Neural cell (in vitro differentiated cells): ENCODE measurements around the gene CACNA1H. TPM values are rescaled to one million over a fixed set of nuclear protein-coding genes. Genes with fewer than 3 reads are reported as not detected.

Source experiments
- H2AFZ ChIP-seq: fragments of 200-600, 300-800 bp; sonication (generic), shearing (Covaris generic); 2 replicates; pipeline ENCODE4 v1.6.0; 2014; ENCODE audit warnings: low read depth, mild to moderate bottlenecking, antibody characterized with exemption, low read length, moderate library complexity
- H3F3A ChIP-seq: fragments of 200-600 bp; shearing (Covaris generic); 2 replicates; pipeline ENCODE4 v1.6.1; 2016; ENCODE audit warnings: mild to moderate bottlenecking, moderate library complexity, mixed read lengths, antibody characterized with exemption, low read length; ENCODE audit not compliant: insufficient read depth, poor library complexity, severe bottlenecking
- H3K27ac ChIP-seq: fragments of 200-600, 300-800 bp; sonication (generic), shearing (Covaris generic); 2 replicates; pipeline ENCODE4 v1.5.1; 2014; ENCODE audit warnings: mild to moderate bottlenecking, low read length, moderate library complexity
- H3K27me3 ChIP-seq: fragments of 300-800, 200-600 bp; sonication (generic), shearing (Covaris generic); 2 replicates; pipeline ENCODE4 v1.6.0; 2014; ENCODE audit warnings: mild to moderate bottlenecking, low read depth, low read length, moderate library complexity; ENCODE audit not compliant: insufficient read depth
- H3K36me3 ChIP-seq: fragments of 300-800, 200-600 bp; sonication (generic), shearing (Covaris generic); 2 replicates; pipeline ENCODE4 v1.5.1; 2014; ENCODE audit warnings: mild to moderate bottlenecking, antibody characterized with exemption, low read length, moderate library complexity; ENCODE audit not compliant: insufficient read depth
- H3K4me2 ChIP-seq: fragments of 300-800, 200-600 bp; sonication (generic), shearing (Covaris generic); 2 replicates; pipeline ENCODE4 v1.6.0; 2014; ENCODE audit warnings: mild to moderate bottlenecking, low read length
- H3K4me3 ChIP-seq: fragments of 300-800, 200-600 bp; sonication (generic), shearing (Covaris generic); 2 replicates; pipeline ENCODE4 v1.5.1; 2014; ENCODE audit warnings: mild to moderate bottlenecking, low read length, moderate library complexity
- H3K79me2 ChIP-seq: fragments of 200-600 bp; shearing (Covaris generic); replicated peaks from 2 replicates; pipeline ENCODE4 v1.6.0; 2014; ENCODE audit warnings: mild to moderate bottlenecking, low read length, moderate library complexity; ENCODE audit not compliant: insufficient read depth
- H3K9ac ChIP-seq: fragments of 300-800, 200-600 bp; sonication (generic), shearing (Covaris generic); 2 replicates; pipeline ENCODE4 v1.6.1; 2016; ENCODE audit warnings: mild to moderate bottlenecking, low read length, mixed read lengths
- H3K9me2 ChIP-seq: fragments of 200-600 bp; shearing (Covaris generic); 2 replicates; pipeline ENCODE4 v1.6.1; 2016; ENCODE audit warnings: mild to moderate bottlenecking, low read length, mixed read lengths; ENCODE audit not compliant: insufficient read depth
- H3K9me3 ChIP-seq: fragments of 200-600, 300-800 bp; sonication (generic), shearing (Covaris generic); 2 replicates; pipeline ENCODE4 v1.6.1; 2016; ENCODE audit warnings: mild to moderate bottlenecking, mixed run types, low read length, moderate library complexity, mixed read lengths
- H4K20me1 ChIP-seq: fragments of 200-600 bp; shearing (Covaris generic); 2 replicates; pipeline ENCODE4 v1.6.1; 2016; ENCODE audit warnings: mild to moderate bottlenecking, mixed run types; ENCODE audit not compliant: insufficient read depth
- CTCF ChIP-seq: fragments of 450-650 bp; IDR thresholded peaks from 2 replicates; pipeline ENCODE4 v1.5.1; 2014; ENCODE audit warnings: antibody characterized with exemption, mild to moderate bottlenecking, moderate library complexity; ENCODE audit not compliant: poor library complexity, severe bottlenecking
- EP300 ChIP-seq: fragments of 450-650 bp; conservative IDR thresholded peaks from 2 replicates; pipeline ENCODE4 v1.6.1; 2014; ENCODE audit warnings: antibody characterized with exemption, mild to moderate bottlenecking, moderate library complexity; ENCODE audit not compliant: poor library complexity, severe bottlenecking
- EZH2 ChIP-seq: fragments of 200-600, 300-800 bp; shearing (Covaris generic), sonication (generic); IDR thresholded peaks from 2 replicates; pipeline ENCODE4 v1.6.1; 2014; ENCODE audit warnings: antibody characterized with exemption, low read length, borderline replicate concordance, mild to moderate bottlenecking; ENCODE audit not compliant: insufficient read depth, poor library complexity, severe bottlenecking
- MXI1 ChIP-seq: fragments of 450-650 bp; conservative IDR thresholded peaks from 2 replicates; pipeline ENCODE4 v1.6.1; 2014; ENCODE audit warnings: antibody characterized with exemption, mild to moderate bottlenecking; ENCODE audit not compliant: poor library complexity, severe bottlenecking
- POLR2AphosphoS5 ChIP-seq: IDR thresholded peaks from 2 replicates; pipeline ENCODE4 v1.6.1; 2012
- RAD21 ChIP-seq: fragments of 450-650 bp; conservative IDR thresholded peaks from 2 replicates; pipeline ENCODE4 v1.6.1; 2014; ENCODE audit warnings: antibody characterized with exemption, mild to moderate bottlenecking, moderate library complexity
- REST ChIP-seq: IDR thresholded peaks from 2 replicates; pipeline ENCODE4 v1.6.1; 2012; ENCODE audit warnings: borderline replicate concordance
- SMC3 ChIP-seq: fragments of 450-650 bp; conservative IDR thresholded peaks from 2 replicates; pipeline ENCODE4 v1.6.1; 2014; ENCODE audit warnings: antibody characterized with exemption, mild to moderate bottlenecking, moderate library complexity; ENCODE audit not compliant: poor library complexity
- TAF1 ChIP-seq: IDR thresholded peaks from 2 replicates; pipeline ENCODE4 v1.6.1; 2012; ENCODE audit warnings: low read depth
- polyA plus RNA-seq: library from polyadenylated mRNA; depleted of rRNA; stranded (reverse); fragments of >200 nt; gene quantifications from 2 replicates; pipeline ENCODE4 v1.2.3, GENCODE V29; 2014

CACNA1H gene
- polyA plus RNA-seq, 1 donor from 2014 or later = 27.7 TPM

GRCh38 chr16:1152123-1152638 is 725 bp upstream of the CACNA1H start:
- no peaks in the 10 kb centered on the region for H3K9me3 ChIP-seq
- no peak for TF ChIP-seq SMC3
- no peak for TF ChIP-seq CTCF
- TF ChIP-seq POLR2AphosphoS5 = peak; percentile 43
- TF ChIP-seq EZH2 = no peak
- peak; percentile 39 for TF ChIP-seq MXI1
- peak overlapping the region; percentile 67 for H3K4me3 ChIP-seq
- H4K20me1 ChIP-seq = no peaks in the 10 kb centered on the region
- peak overlapping the region; percentile 14 for H2AFZ ChIP-seq
- H3K9me2 ChIP-seq = no peaks in the 10 kb centered on the region
- H3K27me3 ChIP-seq = no peaks in the 10 kb centered on the region
- peak overlapping the region; percentile 45 for H3K27ac ChIP-seq
- no peaks in the 10 kb centered on the region for H3K36me3 ChIP-seq
- peak overlapping the region; percentile 65 for H3K9ac ChIP-seq
- H3F3A ChIP-seq = no peaks in the 10 kb centered on the region
- peaks cover 12% of the 10 kb centered on the region for H3K79me2 ChIP-seq
- peak overlapping the region; percentile 12 for H3K4me2 ChIP-seq

GRCh38 chr16:1153480-1154160 is 714 bp downstream of the CACNA1H start:
- Histone ChIP-seq H3K27ac (no peak overlapping the region), H3K9me3 (no peaks in the 10 kb centered on the region), H3K9ac (peak overlapping the region; percentile 71), H4K20me1 (no peaks in the 10 kb centered on the region), H3K9me2 (no peaks in the 10 kb centered on the region), H3K36me3 (no peaks in the 10 kb centered on the region), H3K27me3 (no peaks in the 10 kb centered on the region), H3K4me3 (peak overlapping the region; percentile 74), H2AFZ (no peak overlapping the region), H3K4me2 (no peak overlapping the region), H3K79me2 (peaks cover 12% of the 10 kb centered on the region), H3F3A (no peaks in the 10 kb centered on the region)
- TF ChIP-seq RAD21 = no peak
- peak; percentile 64 for TF ChIP-seq MXI1

GRCh38 chr16:1154291-1154886 is 1.5 kb downstream of the CACNA1H start:
- peak overlapping the region; percentile 60 for H3K9ac ChIP-seq
- peak overlapping the region; percentile 74 for H3K4me3 ChIP-seq
- no peaks in the 10 kb centered on the region for H4K20me1 ChIP-seq
- no peaks in the 10 kb centered on the region for H3F3A ChIP-seq
- H3K27me3 ChIP-seq = no peaks in the 10 kb centered on the region
- H3K27ac ChIP-seq = no peak overlapping the region
- no peaks in the 10 kb centered on the region for H3K9me3 ChIP-seq
- H3K9me2 ChIP-seq = no peaks in the 10 kb centered on the region
- H3K79me2 ChIP-seq = peaks cover 12% of the 10 kb centered on the region
- TF ChIP-seq SMC3 = no peak
- no peak for TF ChIP-seq EP300
- no peak for TF ChIP-seq CTCF
- no peak for TF ChIP-seq TAF1
- no peak for TF ChIP-seq REST
- TF ChIP-seq MXI1 = no peak
- no peak for TF ChIP-seq RAD21
- no peak for TF ChIP-seq EZH2
- TF ChIP-seq POLR2AphosphoS5 = no peak
- H3K4me2 ChIP-seq = peak overlapping the region; percentile 59
- H3K36me3 ChIP-seq = no peaks in the 10 kb centered on the region
- H2AFZ ChIP-seq = no peak overlapping the region
